ENCODE measurements around the gene ADCY4. TPM values are rescaled to one million over a fixed set of nuclear protein-coding genes. Genes with fewer than 3 reads are reported as not detected.
A peak's percentile ranks its signal among the peaks of the same experiment; 100 is the strongest.

ADCY4 gene
- total RNA-seq, 2 experiments from 2014 or later, result 1.4 to 1.8 TPM

GRCh38 chr14:24281636-24282035 is 53.2 kb downstream of the ADCY4 start:
- POLR2A ChIA-PET, result interaction anchor here (0.6 kb wide), 1 partner anchor 62 kb away, joined by 3 read pairs; no protein-coding TSS in a partner anchor
- H3K9me3 Mint-ChIP-seq (ENCODE audit: low read depth), result peaks cover 4% of the 10 kb centered on the region

GRCh38 chr14:24280797-24281460 is 53.9 kb downstream of the ADCY4 start:
- Mint-ChIP-seq H3K9me3 (ENCODE audit: low read depth) (peaks cover 4% of the 10 kb centered on the region), H3K27me3 (no peaks in the 10 kb centered on the region), H3K4me3 (no peak overlapping the region), H3K27ac (peak overlapping the region; percentile 89), H3K36me3 (ENCODE audit: low read depth) (peaks cover 6% of the 10 kb centered on the region), H3K4me1 (peaks cover 43% of the 10 kb centered on the region)
- CTCF ChIA-PET, result interaction anchor here (1.7 to 4.5 kb wide), 6 partner anchors 9 to 52 kb away, joined by 4 to 32 read pairs (median 18); partner anchors contain the start of genes CIDEB, LTB4R2 and TINF2
- intact Hi-C loops (cut with DNase I, micrococcal nuclease), result no loop called here
- DNase-seq (no peak), ATAC-seq (no peak)
- POLR2A ChIA-PET, result interaction anchor here (0.6 kb wide), 1 partner anchor 61 kb away, joined by 3 read pairs; no protein-coding TSS in a partner anchor

More at GRCh38 chr14:24281636-24282035, 53.2 kb downstream of the ADCY4 start:
- Mint-ChIP-seq H3K36me3 (ENCODE audit: low read depth) (peaks cover 6% of the 10 kb centered on the region), H3K4me1 (peaks cover 41% of the 10 kb centered on the region), H3K4me3 (no peak overlapping the region), H3K27me3 (no peaks in the 10 kb centered on the region), H3K27ac (no peak overlapping the region)
- CTCF ChIA-PET, result interaction anchor here (1.7 kb wide), 1 partner anchor 53 kb away, joined by 4 read pairs; no protein-coding TSS in a partner anchor
- intact Hi-C loops (cut with DNase I, micrococcal nuclease), result no loop called here
- DNase-seq, result no peak
- no peak for ATAC-seq

- intact Hi-C loops (cut with DNase I, micrococcal nuclease), result loop anchor here (1.0 to 10.0 kb wide), 5 partner anchors 10 to 725 kb away; partner anchors contain the start of genes THTPA (in 1 of the 2) and ZFHX2 (in 1 of the 2)
- H3K4me1 Mint-ChIP-seq, result peaks cover 52% of the 10 kb centered on the region
- POLR2A ChIA-PET, result interaction anchor here (1.0 to 1.3 kb wide), 2 partner anchors 8 to 10 kb away, joined by 3 to 4 read pairs; partner anchors contain the start of gene RABGGTA
- DNase-seq, result peak; percentile 80
- peaks cover 4% of the 10 kb centered on the region for H3K9me3 Mint-ChIP-seq (ENCODE audit: low read depth)
- peak; percentile 90 for ATAC-seq
- peak overlapping the region; percentile 34 for H3K4me3 Mint-ChIP-seq
- H3K27me3 Mint-ChIP-seq, result no peaks in the 10 kb centered on the region
- H3K36me3 Mint-ChIP-seq (ENCODE audit: low read depth), result peaks cover 6% of the 10 kb centered on the region
- peak overlapping the region; percentile 89 for H3K27ac Mint-ChIP-seq
- CTCF ChIA-PET, result interaction anchor here (0.6 to 4.5 kb wide), 10 partner anchors 10 to 51 kb away, joined by 3 to 32 read pairs (median 6); partner anchors contain the start of genes CIDEB, LTB4R2 and TINF2
Observed at GRCh38 chr14:24279301-24280186, 55.3 kb downstream of the ADCY4 start.

- Mint-ChIP-seq H3K9me3 (ENCODE audit: low read depth) (peaks cover 4% of the 10 kb centered on the region), H3K27me3 (no peaks in the 10 kb centered on the region), H3K36me3 (ENCODE audit: low read depth) (peaks cover 6% of the 10 kb centered on the region), H3K4me3 (no peak overlapping the region), H3K27ac (peak overlapping the region; percentile 89), H3K4me1 (peaks cover 63% of the 10 kb centered on the region)
- no peak for DNase-seq
- no peak for ATAC-seq
- CTCF ChIA-PET, result interaction anchor here (0.6 to 4.5 kb wide), 5 partner anchors 19 to 131 kb away, joined by 3 to 32 read pairs (median 22); partner anchors contain the start of genes CIDEB, LTB4R2, RNF31 and TINF2
- POLR2A ChIA-PET, result interaction anchor here (0.7 to 1.3 kb wide), 3 partner anchors 8 to 36 kb away, joined by 3 to 4 read pairs (median 4); partner anchors contain the start of gene TINF2
- intact Hi-C loops (cut with DNase I, micrococcal nuclease), result loop anchor here in 1 of 2 experiments (10.0 kb wide), 2 partner anchors 396 to 724 kb away; partner anchors contain the start of genes THTPA and ZFHX2
Observed at GRCh38 chr14:24278424-24278823, 56.4 kb downstream of the ADCY4 start.

DNA sequence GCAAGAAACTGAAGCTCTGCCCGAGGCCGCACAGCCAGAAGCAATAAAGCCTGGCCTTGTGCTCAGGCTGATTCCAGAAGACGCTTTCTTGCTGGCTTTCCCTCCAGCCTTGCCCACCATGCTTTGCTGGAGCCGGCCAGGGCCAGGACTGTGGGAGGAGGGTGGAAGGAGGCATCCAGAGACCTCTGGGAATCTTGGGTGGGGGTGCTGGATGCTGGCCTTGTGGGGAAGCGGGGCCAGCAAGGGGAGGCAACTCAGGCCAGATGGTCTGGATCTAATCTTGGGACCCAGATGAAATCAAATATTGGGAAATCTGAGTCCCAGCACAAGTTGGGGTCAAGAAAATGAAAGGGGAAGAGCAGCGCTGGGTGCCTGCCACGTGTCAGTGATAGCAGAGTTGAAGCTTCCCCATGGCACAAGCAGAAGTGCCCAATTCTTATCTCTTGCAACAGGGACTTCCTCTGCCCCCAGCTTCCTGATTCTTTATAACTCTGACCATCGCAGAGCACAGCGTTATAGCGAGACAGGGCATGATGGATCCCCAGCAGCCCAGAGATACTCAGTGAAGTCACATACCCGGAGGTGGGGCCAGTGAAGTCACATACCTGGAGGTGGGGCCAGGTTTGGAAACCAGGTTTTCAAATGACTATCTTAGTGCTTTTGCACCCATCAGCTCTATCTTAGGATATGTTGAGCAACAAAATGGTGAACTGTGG is 57.1 kb downstream of the ADCY4 start:
- Mint-ChIP-seq H3K27ac (peak overlapping the region; percentile 89), H3K27me3 (no peaks in the 10 kb centered on the region), H3K4me3 (no peak overlapping the region), H3K4me1 (peaks cover 69% of the 10 kb centered on the region), H3K9me3 (ENCODE audit: low read depth) (peaks cover 4% of the 10 kb centered on the region), H3K36me3 (ENCODE audit: low read depth) (peaks cover 7% of the 10 kb centered on the region)
- ChIA-PET POLR2A (interaction anchor here (0.7 to 1.3 kb wide), 2 partner anchors 13 to 36 kb away, joined by 3 to 4 read pairs; partner anchors contain the start of gene TINF2), CTCF (interaction anchor here (0.6 to 4.5 kb wide), 5 partner anchors 20 to 130 kb away, joined by 3 to 32 read pairs (median 22); partner anchors contain the start of genes CIDEB, LTB4R2, RNF31 and TINF2)
- intact Hi-C loops (cut with DNase I, micrococcal nuclease), result loop anchor here in 1 of 2 experiments (10.0 kb wide), 2 partner anchors 397 to 723 kb away; partner anchors contain the start of genes THTPA and ZFHX2
- DNase-seq, result peak; percentile 69
- peak; percentile 18 for ATAC-seq

DNA sequence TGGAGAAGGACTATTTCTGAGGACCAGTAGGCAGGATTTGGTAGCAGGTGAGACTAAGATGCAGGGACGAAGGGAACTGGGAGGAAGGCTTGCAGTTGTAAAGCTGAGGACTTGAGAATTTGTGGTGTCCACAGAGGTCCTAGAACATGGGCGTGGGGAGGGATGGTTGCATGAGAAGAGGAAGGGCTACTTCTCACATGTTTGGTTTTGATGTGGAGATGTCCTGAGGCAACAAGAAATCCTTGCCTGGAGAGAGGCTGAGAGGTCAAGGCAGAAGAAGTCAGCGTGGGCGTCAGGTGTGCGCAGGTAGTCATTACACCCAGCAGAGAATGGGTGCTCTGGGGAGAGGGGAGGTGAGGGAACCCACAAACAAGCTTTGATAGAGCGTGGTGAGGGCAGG is 57.8 kb downstream of the ADCY4 start:
- H3K4me3 Mint-ChIP-seq, result no peak overlapping the region
- intact Hi-C loops (cut with DNase I, micrococcal nuclease), result loop anchor here in 1 of 2 experiments (10.0 kb wide), 2 partner anchors 398 to 722 kb away; partner anchors contain the start of genes THTPA and ZFHX2
- peaks cover 7% of the 10 kb centered on the region for H3K36me3 Mint-ChIP-seq (ENCODE audit: low read depth)
- H3K9me3 Mint-ChIP-seq (ENCODE audit: low read depth), result peaks cover 4% of the 10 kb centered on the region
- POLR2A ChIA-PET, result no interaction called here
- DNase-seq (no peak), ATAC-seq (no peak)
- H3K27ac Mint-ChIP-seq, result peak overlapping the region; percentile 22
- no peaks in the 10 kb centered on the region for H3K27me3 Mint-ChIP-seq
- H3K4me1 Mint-ChIP-seq, result peaks cover 76% of the 10 kb centered on the region
- CTCF ChIA-PET, result interaction anchor here (1.2 to 4.5 kb wide), 3 partner anchors 20 to 31 kb away, joined by 5 to 32 read pairs (median 31); partner anchors contain the start of genes CIDEB and LTB4R2

DNA sequence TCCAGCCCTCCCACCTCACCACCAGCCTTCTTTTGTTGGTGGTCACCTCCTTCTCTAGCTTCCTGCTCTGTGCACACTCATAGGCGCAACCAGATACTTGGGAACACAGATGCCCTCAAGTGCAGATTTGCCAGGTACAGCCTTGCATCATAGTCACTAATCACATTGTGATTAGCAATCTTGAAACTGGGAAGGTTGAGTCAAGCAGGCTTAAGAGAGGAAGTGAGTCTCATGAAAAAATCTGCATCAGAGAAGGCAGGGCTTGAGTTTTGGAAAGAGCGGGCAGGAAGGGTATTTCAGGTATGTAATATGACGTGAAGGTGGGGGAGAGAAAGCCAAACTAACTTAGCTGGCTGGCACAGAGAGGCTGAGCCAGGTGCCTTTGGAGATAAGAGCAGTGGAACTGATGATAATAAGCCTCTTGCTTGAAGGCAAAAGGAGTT is 60.7 kb downstream of the ADCY4 start:
- Mint-ChIP-seq H3K27ac (peak overlapping the region; percentile 97), H3K36me3 (ENCODE audit: low read depth) (peaks cover 14% of the 10 kb centered on the region), H3K4me1 (peaks cover 73% of the 10 kb centered on the region), H3K27me3 (no peaks in the 10 kb centered on the region), H3K9me3 (ENCODE audit: low read depth) (peaks cover 4% of the 10 kb centered on the region), H3K4me3 (peak overlapping the region; percentile 56)
- intact Hi-C loops (cut with DNase I, micrococcal nuclease), result loop anchor here (1.0 to 10.0 kb wide), 6 partner anchors 15 to 719 kb away; partner anchors contain the start of genes CARMIL3 (in 1 of the 2), GMPR2 (in 1 of the 2), NEDD8 (in 1 of the 2) and THTPA (in 1 of the 2)
- ChIA-PET CTCF (interaction anchor here (0.5 to 6.5 kb wide), 13 partner anchors 9 to 157 kb away, joined by 3 to 36 read pairs (median 5); partner anchors contain the start of genes IRF9, NOP9 and TINF2), POLR2A (interaction anchor here (0.9 to 1.3 kb wide), 4 partner anchors 16 to 112 kb away, joined by 4 to 6 read pairs (median 4); partner anchors contain the start of genes GMPR2 and TINF2)
- peak; percentile 69 for ATAC-seq
- peak; percentile 74 for DNase-seq

GRCh38 chr14:24273422-24273998 is 61.4 kb downstream of the ADCY4 start:
- peaks cover 67% of the 10 kb centered on the region for H3K4me1 Mint-ChIP-seq
- ChIA-PET CTCF (interaction anchor here (0.5 to 6.5 kb wide), 12 partner anchors 10 to 158 kb away, joined by 3 to 36 read pairs (median 6); partner anchors contain the start of genes IRF9 and TINF2), POLR2A (interaction anchor here (1.2 to 1.3 kb wide), 3 partner anchors 16 to 112 kb away, joined by 4 to 6 read pairs (median 5); partner anchors contain the start of gene GMPR2)
- H3K27me3 Mint-ChIP-seq, result no peaks in the 10 kb centered on the region
- peaks cover 17% of the 10 kb centered on the region for H3K36me3 Mint-ChIP-seq (ENCODE audit: low read depth)
- H3K27ac Mint-ChIP-seq, result peak overlapping the region; percentile 97
- intact Hi-C loops (cut with DNase I, micrococcal nuclease), result loop anchor here (5.0 to 10.0 kb wide), 4 partner anchors 41 to 719 kb away; partner anchors contain the start of genes CARMIL3 (in 1 of the 2), GMPR2 (in 1 of the 2), NEDD8 (in 1 of the 2) and THTPA (in 1 of the 2)
- DNase-seq (no peak), ATAC-seq (no peak)
- H3K4me3 Mint-ChIP-seq, result peak overlapping the region; percentile 56
- peaks cover 4% of the 10 kb centered on the region for H3K9me3 Mint-ChIP-seq (ENCODE audit: low read depth)

DNA sequence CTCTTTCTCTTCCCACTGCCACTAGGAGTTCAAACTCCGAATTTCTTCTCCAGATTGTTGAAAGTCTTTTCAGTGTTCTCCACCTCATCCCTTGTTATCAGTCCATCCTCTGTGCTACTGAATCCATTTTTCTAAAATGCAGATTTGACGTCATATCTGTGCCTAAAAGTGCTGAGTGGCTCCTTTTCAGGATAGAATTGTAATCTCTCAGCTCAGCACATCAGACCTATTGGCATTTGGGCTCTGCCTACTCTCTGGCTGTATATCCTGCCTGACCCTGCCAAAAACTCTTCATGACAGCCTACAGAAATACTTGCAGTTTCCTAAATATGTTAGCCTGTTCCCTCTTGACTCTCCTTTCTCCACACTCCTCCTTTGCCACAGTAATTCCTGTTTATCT is 62.4 kb downstream of the ADCY4 start:
- peak overlapping the region; percentile 83 for H3K4me3 Mint-ChIP-seq
- peaks cover 57% of the 10 kb centered on the region for H3K4me1 Mint-ChIP-seq
- DNase-seq (no peak), ATAC-seq (no peak)
- intact Hi-C loops (cut with DNase I, micrococcal nuclease), result loop anchor here (5.0 to 10.0 kb wide), 4 partner anchors 40 to 718 kb away; partner anchors contain the start of genes CARMIL3 (in 1 of the 2), GMPR2 (in 1 of the 2), NEDD8 (in 1 of the 2) and THTPA (in 1 of the 2)
- H3K27ac Mint-ChIP-seq, result peak overlapping the region; percentile 97
- peaks cover 15% of the 10 kb centered on the region for H3K36me3 Mint-ChIP-seq (ENCODE audit: low read depth)
- ChIA-PET CTCF (interaction anchor here (0.5 to 6.5 kb wide), 12 partner anchors 19 to 207 kb away, joined by 3 to 36 read pairs (median 6); partner anchors contain the start of genes CIDEB, DHRS1, MDP1 and NOP9), POLR2A (interaction anchor here (0.7 to 0.8 kb wide), 2 partner anchors 30 to 1682 kb away, joined by 3 to 5 read pairs; partner anchors contain the start of gene TINF2)
- H3K27me3 Mint-ChIP-seq, result no peaks in the 10 kb centered on the region
- H3K9me3 Mint-ChIP-seq (ENCODE audit: low read depth), result no peaks in the 10 kb centered on the region
